Smooth muscle cell (in vitro differentiated cells): ENCODE results near the gene WNT5A. TPM values are rescaled to one million over a fixed set of nuclear protein-coding genes. Genes with fewer than 3 reads are reported as not detected.
A peak's percentile ranks its signal among the peaks of the same experiment; 100 is the strongest.

ENCODE experiments used
- DNase-seq: peaks from one replicate; lab custom pipeline; 2025; ENCODE audit not compliant: unreplicated experiment; lab: John Stamatoyannopoulos, UW
- H2AFZ ChIP-seq: fragments of 200-600 bp; sonication (generic); 2 replicates; pipeline ENCODE4 v1.6.0; 2016; ENCODE audit warnings: antibody characterized with exemption, low read depth, mild to moderate bottlenecking
- H3F3A ChIP-seq: fragments of 200-600 bp; sonication (generic); 2 replicates; pipeline ENCODE4 v1.6.0; 2017; ENCODE audit warnings: antibody characterized with exemption, low read depth
- H3K27ac ChIP-seq: fragments of 200-600 bp; sonication (generic); 2 replicates; pipeline ENCODE4 v1.5.1; 2016; ENCODE audit warnings: low read depth, mild to moderate bottlenecking
- H3K27me3 ChIP-seq: fragments of 200-600 bp; sonication (generic); 2 replicates; pipeline ENCODE4 v1.6.1; 2016; ENCODE audit warnings: low read depth, mild to moderate bottlenecking
- H3K36me3 ChIP-seq: fragments of 200-600 bp; sonication (generic); 2 replicates; pipeline ENCODE4 v1.5.1; 2016; ENCODE audit warnings: low read depth
- H3K4me1 ChIP-seq: fragments of 200-600 bp; sonication (generic); 2 replicates; pipeline ENCODE4 v1.5.1; 2016; ENCODE audit warnings: low read depth
- H3K4me2 ChIP-seq: fragments of 200-600 bp; sonication (generic); 2 replicates; pipeline ENCODE4 v1.6.0; 2016; ENCODE audit warnings: mild to moderate bottlenecking
- H3K4me3 ChIP-seq: fragments of 200-600 bp; sonication (generic); 2 replicates; pipeline ENCODE4 v1.5.1; 2016; ENCODE audit warnings: mild to moderate bottlenecking
- H3K79me2 ChIP-seq: fragments of 200-600 bp; sonication (generic); 2 replicates; pipeline ENCODE4 v1.6.0; 2016; ENCODE audit warnings: low read depth, mild to moderate bottlenecking
- H3K9ac ChIP-seq: fragments of 200-600 bp; sonication (generic); 2 replicates; pipeline ENCODE4 v1.6.0; 2016; ENCODE audit warnings: low read depth
- H3K9me3 ChIP-seq: fragments of 200-600 bp; sonication (generic); replicated peaks from 2 replicates; pipeline ENCODE4 v1.5.1; 2016; ENCODE audit warnings: low read depth
- H4K20me1 ChIP-seq: fragments of 200-600 bp; sonication (generic); 2 replicates; pipeline ENCODE4 v1.6.0; 2016; ENCODE audit warnings: low read depth
- WGBS: methylation state at CpG from one replicate; pipeline ENCODE4 v1.1.7; 2016; ENCODE audit warnings: low lambda C conversion rate; 5-methylcytosine and 5-hydroxymethylcytosine counted together
- polyA plus RNA-seq: library from polyadenylated mRNA; unstranded; fragments of >200 nt; fragmentation: Nextera tagmentation; extraction: Ambion mirVana; gene quantifications from 2 replicates; pipeline ENCODE4 v1.2.1, GENCODE V29; 2016
- total RNA-seq: library from RNA; depleted of rRNA; stranded (reverse); fragments of >200 nt; gene quantifications from 2 replicates; pipeline ENCODE4 v1.2.3, GENCODE V29; 2014
- TF ChIP-seq, protein P1 (sequence below): fragments of 200-600 bp; sonication (generic); IDR thresholded peaks from 2 replicates; pipeline ENCODE4 v1.5.1; 2017; ENCODE audit warnings: borderline replicate concordance, mild to moderate bottlenecking, antibody characterized with exemption; ENCODE audit not compliant: insufficient read depth, poor library complexity, severe bottlenecking

The WNT5A gene
- total and polyA plus RNA-seq, 2 experiments from 2014 or later, result 12.0 to 81.8 TPM

GRCh38 chr3:55515550-55516246, 28.6 kb upstream of the WNT5A start:
- H2AFZ ChIP-seq, result no peak overlapping the region
- TF ChIP-seq, protein P1, sequence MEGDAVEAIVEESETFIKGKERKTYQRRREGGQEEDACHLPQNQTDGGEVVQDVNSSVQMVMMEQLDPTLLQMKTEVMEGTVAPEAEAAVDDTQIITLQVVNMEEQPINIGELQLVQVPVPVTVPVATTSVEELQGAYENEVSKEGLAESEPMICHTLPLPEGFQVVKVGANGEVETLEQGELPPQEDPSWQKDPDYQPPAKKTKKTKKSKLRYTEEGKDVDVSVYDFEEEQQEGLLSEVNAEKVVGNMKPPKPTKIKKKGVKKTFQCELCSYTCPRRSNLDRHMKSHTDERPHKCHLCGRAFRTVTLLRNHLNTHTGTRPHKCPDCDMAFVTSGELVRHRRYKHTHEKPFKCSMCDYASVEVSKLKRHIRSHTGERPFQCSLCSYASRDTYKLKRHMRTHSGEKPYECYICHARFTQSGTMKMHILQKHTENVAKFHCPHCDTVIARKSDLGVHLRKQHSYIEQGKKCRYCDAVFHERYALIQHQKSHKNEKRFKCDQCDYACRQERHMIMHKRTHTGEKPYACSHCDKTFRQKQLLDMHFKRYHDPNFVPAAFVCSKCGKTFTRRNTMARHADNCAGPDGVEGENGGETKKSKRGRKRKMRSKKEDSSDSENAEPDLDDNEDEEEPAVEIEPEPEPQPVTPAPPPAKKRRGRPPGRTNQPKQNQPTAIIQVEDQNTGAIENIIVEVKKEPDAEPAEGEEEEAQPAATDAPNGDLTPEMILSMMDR, result no peak
- WGBS, result 80% methylated on average over 14 of the region's 14 CpGs

GRCh38 chr3:55514962-55515361, 27.9 kb upstream of the WNT5A start:
- H4K20me1 ChIP-seq, result no peaks in the 10 kb centered on the region
- H3K9me3 ChIP-seq, result no peaks in the 10 kb centered on the region
- 95% methylated on average over 3 of the region's 3 CpGs for WGBS
- H3K79me2 ChIP-seq, result no peaks in the 10 kb centered on the region
- TF ChIP-seq, protein P1, result no peak
- H3K36me3 ChIP-seq, result no peaks in the 10 kb centered on the region
- no peak overlapping the region for H3K4me2 ChIP-seq
- H3K9ac ChIP-seq, result no peak overlapping the region
- H3K4me1 ChIP-seq, result peaks cover 14% of the 10 kb centered on the region
- DNase-seq, result no peak
- no peaks in the 10 kb centered on the region for H3F3A ChIP-seq
- no peak overlapping the region for H2AFZ ChIP-seq
- H3K27ac ChIP-seq, result no peak overlapping the region
- no peaks in the 10 kb centered on the region for H3K27me3 ChIP-seq
- H3K4me3 ChIP-seq, result no peak overlapping the region

More at GRCh38 chr3:55515550-55516246, 28.6 kb upstream of the WNT5A start:
- H3K4me3 ChIP-seq, result no peak overlapping the region
- H3F3A ChIP-seq, result no peaks in the 10 kb centered on the region
- no peaks in the 10 kb centered on the region for H3K36me3 ChIP-seq
- no peaks in the 10 kb centered on the region for H3K79me2 ChIP-seq
- H4K20me1 ChIP-seq, result no peaks in the 10 kb centered on the region
- DNase-seq, result no peak
- H3K27me3 ChIP-seq, result no peaks in the 10 kb centered on the region
- peaks cover 16% of the 10 kb centered on the region for H3K4me1 ChIP-seq
- no peaks in the 10 kb centered on the region for H3K9me3 ChIP-seq
- H3K9ac ChIP-seq, result no peak overlapping the region
- H3K4me2 ChIP-seq, result no peak overlapping the region
- no peak overlapping the region for H3K27ac ChIP-seq

DNA sequence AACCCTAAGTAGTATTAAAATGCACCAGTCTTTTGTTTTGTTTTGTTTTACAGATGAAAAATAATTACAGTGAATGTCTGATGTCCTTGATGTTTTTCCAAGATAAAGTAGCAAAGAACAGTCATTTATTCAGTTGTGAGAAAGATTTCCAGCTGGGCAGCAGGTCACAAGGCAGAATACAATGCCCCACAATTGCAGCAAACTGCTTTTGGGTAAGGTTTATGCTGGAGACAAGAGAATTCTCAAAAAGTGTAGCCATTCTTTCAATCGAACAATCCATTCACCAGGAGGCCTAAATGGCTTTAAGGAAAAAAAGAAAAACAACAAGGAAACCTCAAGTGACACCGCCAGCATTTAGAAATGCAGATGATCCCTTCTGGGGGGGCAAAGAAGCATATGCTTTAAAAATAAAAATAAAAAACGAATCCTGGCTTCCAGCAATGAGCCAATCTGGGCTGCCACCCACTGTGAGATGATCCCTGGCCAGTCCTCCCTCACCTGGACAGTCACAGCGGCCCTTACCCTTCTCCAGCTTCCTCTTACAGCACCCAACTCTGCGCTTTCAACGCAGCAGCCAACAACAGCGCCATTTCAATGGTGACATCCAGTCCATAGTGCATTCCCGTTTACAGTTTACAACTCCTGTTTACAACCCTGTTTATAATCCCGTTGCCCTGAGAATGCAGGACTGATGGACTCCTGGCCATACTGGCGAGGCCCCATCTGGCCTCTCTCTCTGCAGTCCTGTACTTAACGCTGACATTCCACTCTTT, 25.7 kb upstream of the WNT5A start:
- Histone ChIP-seq H2AFZ (no peak overlapping the region), H3K36me3 (no peaks in the 10 kb centered on the region), H3K27me3 (no peaks in the 10 kb centered on the region), H3F3A (no peaks in the 10 kb centered on the region), H3K79me2 (no peaks in the 10 kb centered on the region), H3K9ac (no peak overlapping the region), H3K27ac (no peak overlapping the region), H4K20me1 (no peaks in the 10 kb centered on the region), H3K9me3 (no peaks in the 10 kb centered on the region), H3K4me2 (peak overlapping the region; percentile 36), H3K4me3 (no peak overlapping the region), H3K4me1 (peaks cover 14% of the 10 kb centered on the region)
- no peak for DNase-seq
- 61% methylated on average over 11 of the region's 11 CpGs for WGBS
- TF ChIP-seq, protein P1, result no peak
